BLaER1 (cell line): ENCODE measurements around the gene ZNF682.
A peak's percentile ranks its signal among the peaks of the same experiment; 100 is the strongest.
"Not testable (repeated sequence)": the region's sequence is repeated elsewhere in the genome, so short reads cannot be mapped to it uniquely, and the experiment has no call there.

Source experiments
- H3K27ac ChIP-seq: shearing (Covaris generic); formaldehyde crosslinking; 2 replicates; pipeline ENCODE4 v1.8.1; 2022
- H3K27me3 ChIP-seq: shearing (Covaris generic); formaldehyde crosslinking; 2 replicates; pipeline ENCODE4 v1.8.1; 2022
- H3K36me3 ChIP-seq: shearing (Covaris generic); formaldehyde crosslinking; 2 replicates; pipeline ENCODE4 v1.8.1; 2022
- H3K4me1 ChIP-seq: shearing (Covaris generic); formaldehyde crosslinking; 2 replicates; pipeline ENCODE4 v1.8.1; 2022
- H3K4me2 ChIP-seq: shearing (Covaris generic); formaldehyde crosslinking; 2 replicates; pipeline ENCODE4 v1.8.1; 2022
- H3K4me3 ChIP-seq: shearing (Covaris generic); formaldehyde crosslinking; 2 replicates; pipeline ENCODE4 v1.8.1; 2022
- H3K9ac ChIP-seq: shearing (Covaris generic); formaldehyde crosslinking; 2 replicates; pipeline ENCODE4 v1.8.1; 2022
- H3K9me3 ChIP-seq: shearing (Covaris generic); formaldehyde crosslinking; 2 replicates; pipeline ENCODE4 v1.8.1; 2022
- H4K20me1 ChIP-seq: shearing (Covaris generic); formaldehyde crosslinking; 2 replicates; pipeline ENCODE4 v1.8.1; 2022
- Cebpa-rat ChIP-seq: shearing (Covaris generic); IDR thresholded peaks from 2 replicates; pipeline ENCODE4 v1.8.1; 2022

Gene ZNF682

GRCh38 chr19:20005741-20006140 lies 33.6 kb downstream of the ZNF682 start:
- Histone ChIP-seq H3K36me3 (peaks cover 86% of the 10 kb centered on the region), H4K20me1 (no peaks in the 10 kb centered on the region), H3K4me3 (no peak overlapping the region; the same call in 1 of the 2 replicates), H3K27ac (no peak overlapping the region), H3K27me3 (no peaks in the 10 kb centered on the region), H3K9me3 (peaks cover 98% of the 10 kb centered on the region), H3K9ac (no peak overlapping the region), H3K4me2 (no peak overlapping the region), H3K4me1 (no peaks in the 10 kb centered on the region)
- no peak for TF ChIP-seq Cebpa-rat

- Histone ChIP-seq H3K36me3 (peaks cover 23% of the 10 kb centered on the region; the same call in 1 of the 2 replicates), H3K4me1 (no peaks in the 10 kb centered on the region)
These were observed 41.5 kb downstream of the ZNF682 start for GRCh38 chr19:19997656-19998268.

GRCh38 chr19:19966862-19967261 lies 72.4 kb downstream of the ZNF682 start:
- no peaks in the 10 kb centered on the region for H3K27me3 ChIP-seq
- TF ChIP-seq Cebpa-rat: no peak
- H3K27ac ChIP-seq: no peak overlapping the region
- H3K36me3 ChIP-seq: no peaks in the 10 kb centered on the region
- peaks cover 60% of the 10 kb centered on the region for H3K9me3 ChIP-seq
- no peak overlapping the region for H3K4me3 ChIP-seq
- no peak overlapping the region for H3K9ac ChIP-seq
- no peaks in the 10 kb centered on the region for H3K4me1 ChIP-seq
- H4K20me1 ChIP-seq: no peaks in the 10 kb centered on the region
- no peak overlapping the region for H3K4me2 ChIP-seq

More at GRCh38 chr19:19997656-19998268, 41.5 kb downstream of the ZNF682 start:
- no peaks in the 10 kb centered on the region for H3K27me3 ChIP-seq
- peaks cover 68% of the 10 kb centered on the region for H3K9me3 ChIP-seq
- no peak overlapping the region for H3K27ac ChIP-seq
- no peak overlapping the region for H3K4me3 ChIP-seq
- H3K4me2 ChIP-seq: no peak overlapping the region
- H3K9ac ChIP-seq: no peak overlapping the region
- TF ChIP-seq Cebpa-rat: no peak
- H4K20me1 ChIP-seq: no peaks in the 10 kb centered on the region

DNA sequence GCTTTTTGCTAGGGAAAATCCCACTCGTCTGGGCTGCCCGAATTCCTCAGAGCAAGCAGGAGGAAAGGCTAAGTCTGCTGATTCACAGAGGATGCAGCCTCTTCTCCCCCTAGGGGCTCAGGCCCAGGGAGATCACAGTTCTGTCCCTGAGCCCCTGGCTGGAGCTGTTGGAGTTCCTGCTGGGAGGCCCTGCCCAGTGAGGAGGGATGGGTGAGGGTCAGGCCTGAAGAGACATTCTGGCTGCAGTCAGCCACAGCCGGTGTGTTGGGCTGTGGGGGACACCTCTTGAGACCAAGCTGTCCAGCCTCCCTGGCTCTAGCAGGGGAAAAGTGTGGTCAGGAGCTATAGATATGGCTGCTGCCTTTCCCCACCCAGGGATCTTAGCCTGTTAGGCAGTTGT lies 73.2 kb downstream of the ZNF682 start:
- not testable (repeated sequence) for H3K27me3 ChIP-seq, H3K4me3 ChIP-seq, H3K27ac ChIP-seq, H4K20me1 ChIP-seq, H3K36me3 ChIP-seq, H3K9ac ChIP-seq, H3K4me1 ChIP-seq, H3K4me2 ChIP-seq
- H3K9me3 ChIP-seq: peaks cover 54% of the 10 kb centered on the region

DNA sequence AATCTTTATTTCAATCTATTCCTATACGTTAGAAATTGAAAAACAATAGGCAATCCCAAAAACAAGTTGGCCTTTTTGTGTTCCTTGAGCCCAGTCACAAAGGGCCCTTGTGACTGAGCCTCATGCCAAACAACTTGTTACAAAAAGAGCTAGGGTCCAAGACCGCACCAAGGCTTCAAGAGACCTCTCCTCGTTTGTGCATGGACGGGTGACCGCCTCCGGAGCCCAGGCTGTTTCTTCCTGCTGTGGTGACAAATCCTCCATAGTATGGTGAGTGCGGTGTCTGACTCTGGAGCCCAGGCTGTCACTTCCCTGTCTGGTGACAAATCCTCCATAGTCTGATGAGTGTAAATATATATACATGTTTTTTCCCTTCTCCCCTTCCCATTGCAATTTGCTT lies 74.9 kb downstream of the ZNF682 start:
- TF ChIP-seq Cebpa-rat: no peak
- Histone ChIP-seq H3K4me1 (no peaks in the 10 kb centered on the region), H3K36me3 (no peaks in the 10 kb centered on the region), H3K4me3 (no peak overlapping the region), H3K27me3 (no peaks in the 10 kb centered on the region), H3K4me2 (no peak overlapping the region), H3K9ac (no peak overlapping the region), H3K9me3 (peaks cover 45% of the 10 kb centered on the region), H3K27ac (no peak overlapping the region), H4K20me1 (no peaks in the 10 kb centered on the region)

DNA sequence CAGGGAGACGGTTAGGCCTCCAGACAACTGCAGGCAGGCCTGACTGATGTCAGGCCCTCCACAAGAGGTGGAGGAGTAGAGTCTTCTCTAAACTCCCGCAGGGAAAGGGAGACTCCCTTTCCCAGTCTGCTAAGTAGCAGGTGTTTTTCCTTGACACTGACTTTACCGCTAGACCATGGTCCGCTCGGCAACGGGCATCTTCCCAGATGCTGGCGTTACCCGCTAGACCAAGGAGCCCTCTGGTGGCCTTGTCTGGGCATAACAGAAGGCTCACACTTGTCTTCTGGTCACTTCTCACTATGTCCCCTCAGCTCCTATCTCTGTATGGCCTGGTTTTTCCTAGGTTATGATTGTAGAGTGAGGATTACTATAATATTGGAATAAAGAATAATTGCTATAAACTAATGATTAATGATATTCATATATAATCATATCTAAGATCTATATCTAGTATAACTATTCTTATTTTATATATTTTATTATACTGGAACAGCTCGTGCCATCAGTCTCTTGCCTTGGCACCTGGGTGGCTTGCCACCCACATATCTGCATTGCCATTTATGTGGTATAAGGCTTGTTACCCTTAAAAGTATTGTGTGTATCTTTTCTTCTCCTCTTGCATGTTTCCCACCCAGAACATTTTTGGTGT lies 80.0 kb downstream of the ZNF682 start:
- not testable (repeated sequence) for H3K36me3 ChIP-seq, H3K27ac ChIP-seq, H3K9me3 ChIP-seq, H3K4me1 ChIP-seq, H3K4me3 ChIP-seq, H3K9ac ChIP-seq, H4K20me1 ChIP-seq, H3K27me3 ChIP-seq
- peak overlapping the region; percentile 59 for H3K4me2 ChIP-seq

DNA sequence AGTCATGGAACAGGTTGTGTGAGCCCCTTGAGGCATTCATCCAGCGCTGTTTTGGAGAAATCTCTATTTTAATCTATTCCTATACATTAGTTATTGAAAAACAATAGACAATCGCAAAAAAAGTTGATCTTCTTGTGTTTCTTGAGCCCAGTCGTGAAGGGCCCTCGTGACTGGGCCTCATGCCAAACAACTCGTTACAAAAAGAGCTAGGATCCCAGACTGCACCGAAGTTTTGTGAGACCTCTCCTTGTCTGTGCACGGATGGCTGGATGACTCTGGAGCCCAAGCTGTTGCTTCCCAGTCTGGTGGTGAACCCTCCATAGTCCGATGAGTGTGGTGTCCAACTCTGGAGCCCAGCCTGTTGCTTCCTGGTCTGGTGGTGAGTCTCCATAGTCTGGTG lies 81.5 kb downstream of the ZNF682 start:
- not testable (repeated sequence) for H3K4me1 ChIP-seq, H4K20me1 ChIP-seq, H3K4me3 ChIP-seq, H3K9ac ChIP-seq, H3K27me3 ChIP-seq, H3K4me2 ChIP-seq, H3K9me3 ChIP-seq, H3K36me3 ChIP-seq, H3K27ac ChIP-seq

GRCh38 chr19:19956434-19957075 lies 82.8 kb downstream of the ZNF682 start:
- Histone ChIP-seq H3K27ac (no peak overlapping the region), H3K36me3 (no peaks in the 10 kb centered on the region), H3K9me3 (no peaks in the 10 kb centered on the region), H4K20me1 (no peaks in the 10 kb centered on the region), H3K4me2 (no peak overlapping the region), H3K4me1 (no peaks in the 10 kb centered on the region), H3K27me3 (no peaks in the 10 kb centered on the region), H3K9ac (no peak overlapping the region), H3K4me3 (no peak overlapping the region)
- TF ChIP-seq Cebpa-rat: no peak

DNA sequence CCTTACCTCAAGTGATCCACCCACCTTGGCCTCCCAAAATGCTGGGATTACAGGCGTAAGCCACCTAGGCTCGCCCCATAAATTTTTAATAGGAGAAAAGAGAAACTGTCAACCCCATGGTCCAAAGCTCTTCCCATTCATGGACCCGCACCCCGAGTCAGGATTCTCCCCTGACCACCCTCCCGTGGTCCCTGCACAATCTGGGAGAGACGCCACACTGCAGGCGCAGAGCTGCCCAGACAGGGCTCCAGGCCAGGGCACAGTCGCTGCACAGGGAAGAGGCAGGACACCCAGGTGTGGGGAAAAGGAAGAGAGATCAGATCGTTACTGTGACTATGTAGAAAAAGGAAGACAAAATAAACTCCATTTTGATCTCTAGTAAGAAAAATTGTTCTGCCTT lies 84.1 kb downstream of the ZNF682 start:
- TF ChIP-seq Cebpa-rat: no peak

More for the DNA sequence above, 84.1 kb downstream of the ZNF682 start:
- Histone ChIP-seq H3K9ac (no peak overlapping the region), H3K4me2 (no peak overlapping the region), H3K36me3 (no peaks in the 10 kb centered on the region), H3K4me1 (no peaks in the 10 kb centered on the region), H4K20me1 (no peaks in the 10 kb centered on the region), H3K27ac (no peak overlapping the region), H3K27me3 (no peaks in the 10 kb centered on the region), H3K9me3 (peaks cover 6% of the 10 kb centered on the region), H3K4me3 (no peak overlapping the region)
